ENCODE measurements around the gene TMC8. TPM values are rescaled to one million over a fixed set of nuclear protein-coding genes. Genes with fewer than 3 reads are reported as not detected.

The TMC8 gene
- total and polyA plus RNA-seq, 2 of the 8 experiments (the other 6 are each of a cell fraction or from before 2014, with no cell fraction given): 1.00 to 2.8 TPM

DNA sequence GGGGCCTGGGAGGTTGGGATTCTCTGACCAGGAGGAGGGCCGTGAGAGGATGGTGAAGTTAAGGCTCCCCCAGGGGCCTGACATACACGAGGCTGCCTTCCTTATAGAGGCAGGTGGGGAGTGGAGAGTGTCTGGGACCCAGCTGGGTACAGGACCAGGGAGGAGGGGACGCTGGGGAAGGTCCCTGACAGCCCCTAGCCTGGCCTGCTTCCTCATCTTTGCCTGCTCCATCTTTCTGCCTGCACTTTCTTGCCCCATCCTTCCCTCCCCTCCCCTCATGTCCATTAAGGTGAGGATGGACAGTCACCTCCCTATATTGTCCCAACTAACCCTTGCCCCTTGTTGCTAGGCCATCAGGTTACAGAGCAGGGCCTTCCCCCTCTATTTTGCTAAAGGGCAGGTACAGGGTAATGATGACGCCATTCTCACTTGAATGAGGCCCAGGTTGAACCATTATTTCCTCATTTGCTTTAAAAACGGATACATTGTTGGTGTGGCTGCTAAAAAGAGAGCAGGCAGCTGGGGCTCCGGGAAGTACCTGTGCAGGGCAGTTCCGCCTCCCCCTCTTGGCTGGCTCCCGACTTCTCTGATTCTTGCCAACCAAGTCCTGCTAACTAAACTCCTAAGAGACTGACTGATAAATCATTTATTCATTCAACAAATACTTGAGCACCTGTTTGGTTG lies 16.9 kb downstream of the TMC8 start:
- H4K91ac ChIP-seq (replicated peaks; ENCODE audit: insufficient read length, low read length): no peak overlapping the region
- no peak overlapping the region for H3K4ac ChIP-seq (replicated peaks; ENCODE audit: insufficient read length, low read depth, low read length)
- H3K27ac ChIP-seq (ENCODE audit: low read depth, low read length): no peak overlapping the region
- H3K23ac ChIP-seq (ENCODE audit: insufficient read length): no peak overlapping the region
- H3K4me3 ChIP-seq (ENCODE audit: extremely low read depth in 1 of 4, insufficient read depth in 2 of 4, low read depth in 3 of 4, low read length in 4 of 4): no peak overlapping the region
- H2BK12ac ChIP-seq (ENCODE audit: low read depth, low read length): no peak overlapping the region
- H3K36me3 ChIP-seq (ENCODE audit: control insufficient read depth in 2 of 4, insufficient read depth in 4 of 4, low read length in 3 of 4): no peaks in the 10 kb centered on the region
- no peak overlapping the region for H3K14ac ChIP-seq (ENCODE audit: insufficient read length)
- no peaks in the 10 kb centered on the region for H3K79me2 ChIP-seq (ENCODE audit: control insufficient read depth in 1 of 2, insufficient read depth in 2 of 2, low read length in 2 of 2)
- no peak overlapping the region for H2AFZ ChIP-seq (ENCODE audit: low read length)
- H3K4me1 ChIP-seq (replicated peaks in 1 of 4; ENCODE audit: control insufficient read depth in 3 of 4, insufficient read depth in 4 of 4, low read length in 3 of 4): no peaks in the 10 kb centered on the region; a peak in 2 of 7 replicates
- no peak overlapping the region for H2BK120ac ChIP-seq (replicated peaks; ENCODE audit: low read depth, low read length)
- no peaks in the 10 kb centered on the region for H3K23me2 ChIP-seq (ENCODE audit: low read depth, low read length)
- 85% methylated on average over 8 of the region's 8 CpGs; no CpG with 5 or more reads in 1 of the 2 experiments for WGBS, 2 experiments (ENCODE audit: extremely low coverage in 1 of 2, insufficient coverage in 1 of 2, insufficient read length in 1 of 2, insufficient replicate concordance in 2 of 2, low coverage in 1 of 2, low lambda C conversion rate in 2 of 2, missing lambda C conversion rate in 1 of 2)
- FAIRE-seq: no peak
- H3K4me2 ChIP-seq (ENCODE audit: insufficient read depth in 1 of 2, low read depth in 2 of 2, low read length in 2 of 2): no peak overlapping the region
- CTCF ChIA-PET (ENCODE audit: partially characterized antibody): interaction anchor here (1.0 to 1.5 kb wide), 4 partner anchors 10 to 40 kb away, joined by 3 to 5 read pairs (median 4); partner anchors contain the start of gene AFMID
- H4K5ac ChIP-seq (ENCODE audit: insufficient read length, low read depth, low read length): no peak overlapping the region
- H3K27me3 ChIP-seq (replicated peaks in 1 of 4; ENCODE audit: control insufficient read depth in 3 of 4, extremely low read depth in 1 of 4, insufficient read depth in 3 of 4, low read length in 3 of 4): no peaks in the 10 kb centered on the region
- H4K20me1 ChIP-seq (replicated peaks in 1 of 2; ENCODE audit: control insufficient read depth in 1 of 2, insufficient read depth in 2 of 2, low read length in 2 of 2): no peaks in the 10 kb centered on the region
- H3K18ac ChIP-seq (ENCODE audit: extremely low read depth, low read length): no peak overlapping the region
- H3K9ac ChIP-seq (replicated peaks in 1 of 4; ENCODE audit: extremely low read depth in 1 of 4, low read depth in 3 of 4, low read length in 3 of 4): no peak overlapping the region
- no peak overlapping the region for H2BK20ac ChIP-seq (ENCODE audit: low read length)
- POLR2A ChIA-PET (ENCODE audit: partially characterized antibody): interaction anchor here (1.2 to 2.2 kb wide), 2 partner anchors 22 to 28 kb away, joined by 3 to 8 read pairs; no protein-coding TSS in a partner anchor
- H3K56ac ChIP-seq (replicated peaks; ENCODE audit: insufficient read length, low read depth, low read length): no peak overlapping the region
- H2AK5ac ChIP-seq (ENCODE audit: low read depth, low read length): no peak overlapping the region
- no peak for DNase-seq (ENCODE audit: low read depth in 1 of 2, low spot score in 2 of 2)
- H3K79me1 ChIP-seq (ENCODE audit: low read depth, low read length): no peaks in the 10 kb centered on the region
- H2BK5ac ChIP-seq (ENCODE audit: low read depth, low read length): no peak overlapping the region
- H4K8ac ChIP-seq (ENCODE audit: extremely low read depth, insufficient read depth, low read length): no peak overlapping the region
- no peaks in the 10 kb centered on the region for H3K9me3 ChIP-seq (ENCODE audit: insufficient read depth in 2 of 2, low read depth in 1 of 2, low read length in 1 of 2)
- no peak overlapping the region; the same call in 1 of the 2 replicates for H2BK15ac ChIP-seq (ENCODE audit: low read length)

All from H1 (cell line).